Activated effector memory CD4-positive, alpha-beta T cell treated with anti-CD3 and anti-CD28 coated beads, Interleukin-2, amount 50 U/mL, for 16 hours (primary cell): Measurements from ENCODE around the gene SSR1.

ENCODE experiments used
- DNase-seq: peaks from one replicate; pipeline ENCODE4 v3.0.0-alpha.2; 2020

SSR1 gene

GRCh38 chr6:7254980-7255835 lies 57.8 kb downstream of the SSR1 start:
- DNase-seq = no peak

DNA sequence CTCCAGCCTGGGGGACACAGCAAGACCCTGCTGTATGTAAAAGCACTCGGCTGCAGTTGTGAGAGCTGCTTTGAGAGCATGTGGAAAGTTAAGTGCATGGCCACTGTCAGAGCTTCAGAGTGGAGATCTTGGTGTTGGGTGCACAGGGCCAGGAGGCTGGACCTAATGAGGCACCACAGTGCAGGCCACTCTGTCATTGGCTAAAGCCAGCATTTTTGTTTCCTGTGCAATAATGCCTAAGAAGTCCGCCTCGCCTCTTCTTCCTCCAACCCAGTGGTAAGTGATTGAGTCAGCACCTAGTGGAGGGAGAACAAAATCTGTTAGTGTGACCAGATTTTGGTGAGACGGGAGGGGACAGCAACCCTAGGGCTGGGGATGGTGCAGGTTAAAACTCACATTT lies 60.6 kb downstream of the SSR1 start:
- no peak for DNase-seq

GRCh38 chr6:7251646-7252260 lies 61.2 kb downstream of the SSR1 start:
- no peak for DNase-seq

DNA sequence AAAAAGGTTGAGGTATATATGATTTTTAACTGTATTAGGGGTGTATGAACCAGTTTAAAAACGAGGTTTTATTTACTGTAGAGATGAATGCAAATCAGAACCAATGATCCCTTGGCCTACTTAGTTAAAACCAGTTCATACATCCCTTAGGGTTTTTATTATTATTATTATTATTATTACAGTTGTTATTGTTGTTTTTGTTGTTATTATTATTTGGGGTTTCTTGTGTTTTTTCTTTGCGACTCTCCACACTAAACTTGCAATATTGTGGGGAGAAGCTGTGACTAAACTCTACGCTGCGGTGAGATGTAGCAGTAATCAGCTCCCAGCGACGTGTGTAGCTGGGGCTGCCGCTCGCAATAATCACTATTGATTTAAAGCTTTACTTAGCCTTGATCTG lies 62.2 kb downstream of the SSR1 start:
- DNase-seq = no peak

- DNase-seq = no peak
These were observed 62.9 kb downstream of the SSR1 start for GRCh38 chr6:7249946-7250643.

DNA sequence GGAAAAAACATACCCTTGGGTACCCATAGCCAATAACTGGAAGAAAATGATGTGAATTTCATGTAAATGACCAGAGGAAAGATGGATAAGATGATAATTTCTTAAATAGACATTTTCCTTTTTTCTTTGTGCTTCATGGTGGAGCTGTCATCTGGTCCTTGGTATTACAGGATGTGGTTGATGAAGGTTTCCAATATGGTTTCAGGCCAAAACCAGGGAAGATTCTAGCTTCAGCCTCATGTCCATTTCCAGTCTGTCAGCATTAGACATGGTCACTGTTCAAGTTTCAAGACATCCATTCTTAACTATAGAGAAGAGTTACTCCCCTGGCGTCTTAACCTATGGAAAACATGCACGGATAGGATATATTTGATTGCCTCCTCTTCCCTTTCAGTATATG lies 63.6 kb downstream of the SSR1 start:
- no peak for DNase-seq

GRCh38 chr6:7247828-7248227 lies 65.2 kb downstream of the SSR1 start:
- DNase-seq = no peak

- no peak for DNase-seq
These were observed 65.9 kb downstream of the SSR1 start for GRCh38 chr6:7247179-7247456.

DNA sequence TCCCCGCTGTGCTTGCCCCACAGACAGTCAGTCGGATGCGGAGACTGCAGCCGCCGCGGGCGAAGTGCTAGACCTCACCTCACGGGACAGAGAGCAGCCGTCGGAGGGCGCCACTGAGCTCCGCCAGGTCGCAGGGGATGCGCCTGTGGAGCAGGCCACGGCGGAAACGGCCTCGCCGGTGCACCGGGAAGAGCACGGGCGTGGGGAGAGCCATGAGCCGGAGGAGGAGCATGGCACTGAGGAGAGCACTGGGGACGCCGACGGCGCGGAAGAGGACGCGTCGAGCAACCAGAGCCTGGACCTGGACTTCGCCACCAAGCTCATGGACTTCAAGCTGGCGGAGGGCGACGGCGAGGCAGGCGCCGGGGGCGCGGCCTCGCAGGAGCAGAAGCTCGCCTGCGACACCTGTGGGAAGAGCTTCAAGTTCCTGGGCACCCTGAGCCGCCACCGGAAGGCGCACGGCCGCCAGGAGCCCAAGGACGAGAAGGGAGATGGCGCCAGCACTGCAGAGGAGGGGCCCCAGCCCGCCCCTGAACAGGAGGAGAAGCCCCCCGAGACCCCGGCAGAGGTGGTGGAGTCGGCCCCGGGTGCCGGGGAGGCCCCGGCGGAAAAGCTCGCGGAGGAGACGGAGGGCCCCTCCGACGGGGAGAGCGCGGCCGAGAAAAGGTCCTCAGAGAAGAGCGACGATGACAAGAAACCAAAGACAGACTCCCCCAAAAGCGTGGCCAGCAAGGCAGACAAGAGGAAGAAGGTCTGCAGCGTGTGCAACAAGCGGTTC lies 66.4 kb downstream of the SSR1 start:
- DNase-seq = no peak

DNA sequence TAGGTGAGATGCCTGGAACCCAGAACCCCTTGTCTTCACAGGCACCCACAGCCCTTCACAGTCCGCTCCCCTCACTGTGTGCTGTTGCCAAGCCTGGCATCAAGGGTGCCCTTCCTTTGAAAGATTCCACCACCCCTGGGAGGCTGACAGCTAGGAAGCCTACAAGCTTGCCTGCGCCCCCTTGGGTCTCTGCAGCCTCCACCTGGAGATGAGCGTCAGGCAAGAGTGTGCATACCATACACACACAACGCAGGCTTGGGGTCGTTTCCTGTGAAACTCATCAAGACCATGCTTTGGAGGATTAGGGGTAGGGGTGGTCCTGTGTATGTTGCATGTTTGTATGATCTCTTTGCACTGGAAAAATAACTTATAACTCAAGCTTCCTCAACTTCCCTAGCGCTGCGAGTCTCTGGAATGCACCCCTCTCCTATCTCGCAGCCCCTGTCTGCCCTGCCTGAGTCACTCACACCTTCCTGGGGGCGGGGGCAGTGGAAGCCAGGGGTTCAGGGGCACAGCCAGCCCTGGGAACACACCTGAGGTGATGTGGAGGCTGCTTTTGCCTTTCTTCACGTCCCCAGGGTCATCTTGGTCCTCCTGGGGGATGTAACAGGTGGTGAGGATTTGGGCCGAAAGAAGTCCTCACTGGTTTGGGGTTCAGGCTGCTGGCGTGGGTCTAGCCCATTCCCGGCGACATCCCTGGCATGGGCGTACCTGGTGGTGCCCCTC lies 67.2 kb downstream of the SSR1 start:
- DNase-seq = no peak

DNA sequence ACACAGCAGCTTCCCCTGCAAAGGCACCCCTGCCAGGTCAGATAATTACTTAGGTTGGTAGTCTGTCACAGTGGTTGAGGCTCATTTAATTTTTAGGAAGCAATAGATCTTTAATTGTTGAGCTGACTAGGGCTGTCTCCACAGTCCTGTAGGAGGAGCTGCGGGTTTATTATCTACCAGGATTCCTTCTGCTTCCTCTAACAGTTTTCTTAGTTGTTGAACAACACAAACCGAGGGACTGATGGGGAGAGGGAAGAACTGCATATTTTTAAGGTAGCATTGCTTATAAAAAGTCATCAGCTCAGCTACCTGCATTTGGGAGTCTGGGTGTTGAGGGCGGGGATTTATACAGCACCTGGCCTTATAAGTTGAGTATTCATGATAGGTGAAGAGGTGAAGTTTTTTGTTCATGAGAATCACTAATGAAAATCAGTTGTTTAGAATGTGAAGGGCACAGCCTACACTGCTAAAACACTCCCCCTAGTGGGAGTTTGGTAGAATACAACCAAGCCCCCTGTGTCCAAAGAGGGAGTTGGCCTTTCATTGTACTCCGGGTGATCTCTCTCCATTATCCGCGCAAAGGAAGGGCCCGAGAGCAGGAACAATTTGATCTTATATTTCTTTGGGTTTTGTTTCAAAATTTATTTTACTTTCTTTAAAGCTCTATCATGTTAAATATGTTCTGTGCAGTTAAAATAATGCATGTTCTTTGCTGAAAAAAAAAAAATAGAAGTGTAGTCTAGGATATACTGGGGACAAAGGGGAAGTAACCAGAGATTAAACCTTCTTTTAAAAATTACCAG lies 69.6 kb downstream of the SSR1 start:
- DNase-seq = no peak

DNA sequence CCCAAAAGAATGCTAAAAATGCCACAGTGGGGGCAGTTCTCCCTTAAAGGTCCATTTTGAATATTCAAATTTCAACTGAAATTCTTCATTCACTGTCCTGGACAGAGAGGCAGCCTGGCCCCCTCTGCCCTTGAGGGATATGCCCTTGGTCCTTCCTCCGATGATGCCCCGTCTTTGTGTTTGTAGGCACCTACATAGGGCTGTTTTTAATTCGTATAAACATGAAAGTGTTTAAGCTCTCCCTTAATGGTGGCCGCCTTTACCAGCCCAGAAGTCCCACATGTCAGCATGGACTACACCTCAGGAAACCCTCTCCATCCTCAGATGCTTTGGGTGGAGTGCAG lies 70.2 kb downstream of the SSR1 start:
- DNase-seq = peak; percentile 55

DNA sequence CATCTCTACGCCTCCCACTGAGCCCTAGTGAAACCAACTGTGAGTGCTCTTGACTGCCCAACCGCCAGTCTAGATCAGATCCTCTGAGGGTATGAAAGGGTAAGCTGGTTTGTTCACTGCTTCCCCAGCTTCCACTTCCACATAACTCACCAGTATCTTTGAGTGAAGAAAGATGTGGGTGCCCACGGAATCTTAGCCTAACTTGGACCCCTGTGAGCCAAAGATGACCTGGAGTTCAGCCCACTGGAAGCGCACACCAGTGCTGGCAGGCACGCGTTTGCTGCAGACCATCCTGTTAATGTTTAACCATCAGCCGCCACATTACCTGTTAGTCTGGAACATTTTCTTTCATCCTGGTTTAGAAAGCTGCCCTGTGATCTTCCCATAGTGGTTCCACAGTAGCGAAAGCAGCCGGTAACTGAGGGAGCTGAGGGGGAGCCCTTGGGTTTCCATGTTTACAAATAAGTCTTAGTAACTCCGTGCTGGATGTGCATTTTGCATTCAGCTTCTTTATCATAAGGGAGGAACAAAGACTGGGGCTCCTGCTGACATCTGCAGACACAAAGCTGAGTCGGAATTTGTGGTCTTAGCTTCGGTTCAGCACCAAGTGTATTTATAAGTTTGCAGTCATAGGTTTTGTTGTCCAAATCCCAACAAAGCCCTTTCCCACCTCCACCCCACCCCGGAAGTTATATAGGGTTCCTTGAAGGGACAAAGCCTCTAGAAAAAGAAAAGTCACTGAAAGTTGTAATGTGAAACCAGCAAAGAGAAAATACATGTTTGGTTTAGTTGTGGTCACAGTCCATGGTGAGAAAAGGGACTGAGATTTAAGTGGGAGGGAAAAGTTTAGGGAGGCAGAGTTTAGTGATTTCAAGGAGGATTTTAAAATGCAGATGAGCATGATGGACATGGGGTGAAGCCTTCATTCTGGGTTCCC lies 71.0 kb downstream of the SSR1 start:
- DNase-seq = peak; percentile 34

DNA sequence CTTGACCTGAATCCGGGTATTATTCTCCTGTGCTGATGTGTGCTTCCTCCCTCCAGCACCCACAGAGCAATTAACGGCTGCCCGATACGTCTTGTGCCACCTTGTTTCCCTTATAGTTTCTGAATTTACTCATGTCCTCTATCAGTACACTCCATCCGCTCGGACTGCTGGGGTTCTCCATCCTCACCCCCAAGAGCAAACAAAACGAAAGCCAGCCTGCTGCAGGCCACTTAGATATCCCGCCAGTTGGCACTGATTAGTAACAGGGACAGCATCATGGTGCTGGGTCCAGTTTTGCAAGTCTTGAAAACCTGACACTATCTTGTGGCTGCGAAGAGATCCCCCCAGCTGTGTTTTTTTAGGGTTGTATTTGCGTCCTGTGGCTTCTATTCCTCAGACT lies 71.8 kb downstream of the SSR1 start:
- peak; percentile 39 for DNase-seq

- DNase-seq = peak; percentile 24
These were observed 72.6 kb downstream of the SSR1 start for GRCh38 chr6:7240351-7240750.

- peak; percentile 48 for DNase-seq
These were observed 73.4 kb downstream of the SSR1 start for GRCh38 chr6:7239590-7239948.

DNA sequence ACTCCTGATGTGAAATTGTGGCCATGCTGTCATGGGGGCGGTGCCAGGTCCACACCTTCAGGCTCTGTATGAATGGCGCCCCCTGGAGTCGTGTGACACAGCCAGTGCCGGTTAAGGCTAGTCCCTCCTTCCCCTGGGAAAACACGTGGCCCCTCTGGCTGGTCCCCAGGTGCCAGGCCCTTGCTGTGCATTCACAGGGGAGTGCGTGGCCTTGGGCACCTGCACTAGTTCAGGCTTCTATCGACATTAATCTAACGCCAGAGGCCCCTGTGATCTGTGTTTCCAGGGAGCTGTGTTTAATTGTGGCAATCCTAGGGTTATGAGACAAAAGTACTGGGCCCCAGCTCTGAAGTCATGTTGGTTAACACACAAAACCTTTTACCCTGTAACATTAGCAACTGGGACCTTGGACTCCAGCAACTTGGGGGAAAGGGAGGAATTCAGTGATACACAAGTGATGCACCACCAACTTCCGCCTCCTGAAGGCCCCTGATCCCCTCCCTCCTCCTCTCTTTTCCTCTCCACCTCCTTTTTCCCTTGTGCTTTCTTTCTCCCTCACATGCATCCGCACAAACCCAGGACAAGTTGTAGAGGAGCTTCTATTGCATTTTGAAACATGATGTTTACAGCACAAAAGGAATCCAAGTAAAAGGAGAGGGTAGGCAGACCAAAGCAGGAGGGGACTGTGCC lies 74.0 kb downstream of the SSR1 start:
- DNase-seq = peak; percentile 87

- DNase-seq = no peak
These were observed 74.5 kb downstream of the SSR1 start for GRCh38 chr6:7238526-7238899.

- peak; percentile 24 for DNase-seq
These were observed 75.3 kb downstream of the SSR1 start for GRCh38 chr6:7237653-7238188.
